Ishikawa (cell line): ENCODE data around the gene EML6.

Source experiments
- CEBPB ChIP-seq: IDR thresholded peaks from 2 replicates; pipeline ENCODE4 v1.6.1; 2012
- CREB1 ChIP-seq: IDR thresholded peaks from 2 replicates; pipeline ENCODE4 v1.6.1; 2012; ENCODE audit warnings: low read depth
- EP300 ChIP-seq: IDR thresholded peaks from 2 replicates; pipeline ENCODE4 v1.6.1; 2012; ENCODE audit warnings: borderline replicate concordance
- NFIC ChIP-seq: IDR thresholded peaks from 2 replicates; pipeline ENCODE4 v1.6.1; 2012
- RAD21 ChIP-seq: IDR thresholded peaks from 2 replicates; pipeline ENCODE4 v1.6.1; 2012; ENCODE audit warnings: low read depth
- TAF1 ChIP-seq: IDR thresholded peaks from 2 replicates; pipeline ENCODE4 v1.6.1; 2012; ENCODE audit warnings: low read depth, mild to moderate bottlenecking
- YY1 ChIP-seq: IDR thresholded peaks from 2 replicates; pipeline ENCODE4 v1.6.1; 2012; ENCODE audit warnings: low read depth
- TF ChIP-seq, protein P1 (sequence below): IDR thresholded peaks from 2 replicates; pipeline ENCODE4 v1.6.1; 2012
- TF ChIP-seq, protein P2 (sequence below): IDR thresholded peaks from 2 replicates; pipeline ENCODE4 v1.6.1; 2012; ENCODE audit warnings: low read depth, mild to moderate bottlenecking

GRCh38 chr2:54950811-54951210, 227.3 kb downstream of the EML6 start:
- TF ChIP-seq CEBPB (no peak), RAD21 (no peak), CREB1 (no peak), EP300 (no peak), NFIC (no peak), TAF1 (no peak), YY1 (no peak)
- TF ChIP-seq, protein P1, sequence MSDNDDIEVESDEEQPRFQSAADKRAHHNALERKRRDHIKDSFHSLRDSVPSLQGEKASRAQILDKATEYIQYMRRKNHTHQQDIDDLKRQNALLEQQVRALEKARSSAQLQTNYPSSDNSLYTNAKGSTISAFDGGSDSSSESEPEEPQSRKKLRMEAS: no peak
- TF ChIP-seq, protein P2, sequence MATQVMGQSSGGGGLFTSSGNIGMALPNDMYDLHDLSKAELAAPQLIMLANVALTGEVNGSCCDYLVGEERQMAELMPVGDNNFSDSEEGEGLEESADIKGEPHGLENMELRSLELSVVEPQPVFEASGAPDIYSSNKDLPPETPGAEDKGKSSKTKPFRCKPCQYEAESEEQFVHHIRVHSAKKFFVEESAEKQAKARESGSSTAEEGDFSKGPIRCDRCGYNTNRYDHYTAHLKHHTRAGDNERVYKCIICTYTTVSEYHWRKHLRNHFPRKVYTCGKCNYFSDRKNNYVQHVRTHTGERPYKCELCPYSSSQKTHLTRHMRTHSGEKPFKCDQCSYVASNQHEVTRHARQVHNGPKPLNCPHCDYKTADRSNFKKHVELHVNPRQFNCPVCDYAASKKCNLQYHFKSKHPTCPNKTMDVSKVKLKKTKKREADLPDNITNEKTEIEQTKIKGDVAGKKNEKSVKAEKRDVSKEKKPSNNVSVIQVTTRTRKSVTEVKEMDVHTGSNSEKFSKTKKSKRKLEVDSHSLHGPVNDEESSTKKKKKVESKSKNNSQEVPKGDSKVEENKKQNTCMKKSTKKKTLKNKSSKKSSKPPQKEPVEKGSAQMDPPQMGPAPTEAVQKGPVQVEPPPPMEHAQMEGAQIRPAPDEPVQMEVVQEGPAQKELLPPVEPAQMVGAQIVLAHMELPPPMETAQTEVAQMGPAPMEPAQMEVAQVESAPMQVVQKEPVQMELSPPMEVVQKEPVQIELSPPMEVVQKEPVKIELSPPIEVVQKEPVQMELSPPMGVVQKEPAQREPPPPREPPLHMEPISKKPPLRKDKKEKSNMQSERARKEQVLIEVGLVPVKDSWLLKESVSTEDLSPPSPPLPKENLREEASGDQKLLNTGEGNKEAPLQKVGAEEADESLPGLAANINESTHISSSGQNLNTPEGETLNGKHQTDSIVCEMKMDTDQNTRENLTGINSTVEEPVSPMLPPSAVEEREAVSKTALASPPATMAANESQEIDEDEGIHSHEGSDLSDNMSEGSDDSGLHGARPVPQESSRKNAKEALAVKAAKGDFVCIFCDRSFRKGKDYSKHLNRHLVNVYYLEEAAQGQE: no peak
